AG04449 (cell line): Measurements from ENCODE around the gene STK32C.

Experiments used
- CTCF ChIA-PET: fragments of 350-600 bp; formaldehyde crosslinking; extraction: SDS; loops from one replicate; lab custom pipeline; 2021; ENCODE audit warnings: antibody characterized with exemption; lab: Yijun Ruan, JAX
- POLR2A ChIA-PET: fragments of 400-600, 350-600 bp; formaldehyde crosslinking; extraction: SDS; loops from one replicate; lab custom pipeline; 2020; ENCODE audit warnings: antibody characterized with exemption, inconsistent platforms; lab: Yijun Ruan, JAX
- DNase-seq: peaks from one replicate; pipeline ENCODE4 v3.0.0-alpha.2; 2010; ENCODE audit warnings: low read depth, low spot score
- H3K4me3 ChIP-seq: 2 replicates; pipeline ENCODE4 v1.5.1; 2011; ENCODE audit warnings: low read depth, mild to moderate bottlenecking, control low read depth, low read length
- TF ChIP-seq, protein P1 (sequence below): IDR thresholded peaks from one replicate; pipeline ENCODE4 v1.5.1; 2011; ENCODE audit warnings: mild to moderate bottlenecking, moderate library complexity, low read length, control low read depth, inconsistent platforms; ENCODE audit not compliant: insufficient read depth; ENCODE audit errors: missing control alignments

Gene STK32C

DNA sequence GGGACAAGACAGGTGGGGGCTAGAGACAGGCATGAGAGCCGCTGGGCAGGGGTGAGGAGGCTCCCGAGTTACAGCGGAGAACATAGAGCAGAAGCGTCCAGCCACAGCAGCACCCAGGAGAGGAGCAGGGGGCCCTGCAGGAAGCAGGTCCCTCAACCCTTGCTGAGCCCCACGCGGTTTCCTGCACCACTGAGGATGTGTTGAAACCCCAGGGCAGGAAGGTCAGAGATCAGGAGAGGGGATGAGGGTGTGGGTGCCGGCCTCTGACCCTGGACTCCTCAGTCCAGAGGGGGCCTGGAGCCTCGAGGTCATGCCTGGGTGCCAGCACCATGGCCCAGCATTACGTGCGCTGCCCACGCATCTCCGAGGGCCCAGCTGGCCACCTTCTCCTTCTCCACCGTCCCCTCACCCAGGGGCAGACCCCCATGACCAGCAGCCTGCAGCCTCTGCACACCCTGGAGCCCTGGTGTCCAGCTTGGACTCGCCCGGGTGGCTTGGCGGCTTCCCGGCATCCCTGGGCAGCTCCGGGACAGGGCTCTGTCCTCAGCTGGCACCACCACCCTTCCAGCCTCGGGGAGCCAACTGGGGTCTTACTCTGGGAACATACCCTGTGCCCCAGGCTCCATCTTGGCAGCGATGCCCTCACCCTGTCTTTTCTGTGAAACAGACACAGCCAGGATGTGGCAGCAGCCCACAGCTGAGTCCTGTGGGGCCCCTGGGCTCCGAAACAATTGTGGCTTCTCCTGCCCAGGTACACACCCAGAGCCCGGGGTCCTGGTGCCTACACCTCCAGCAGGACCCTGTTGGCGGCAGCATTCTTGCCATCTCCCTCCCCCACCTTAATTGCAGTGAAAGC is 52.0 kb downstream of the STK32C start:
- TF ChIP-seq, protein P1, sequence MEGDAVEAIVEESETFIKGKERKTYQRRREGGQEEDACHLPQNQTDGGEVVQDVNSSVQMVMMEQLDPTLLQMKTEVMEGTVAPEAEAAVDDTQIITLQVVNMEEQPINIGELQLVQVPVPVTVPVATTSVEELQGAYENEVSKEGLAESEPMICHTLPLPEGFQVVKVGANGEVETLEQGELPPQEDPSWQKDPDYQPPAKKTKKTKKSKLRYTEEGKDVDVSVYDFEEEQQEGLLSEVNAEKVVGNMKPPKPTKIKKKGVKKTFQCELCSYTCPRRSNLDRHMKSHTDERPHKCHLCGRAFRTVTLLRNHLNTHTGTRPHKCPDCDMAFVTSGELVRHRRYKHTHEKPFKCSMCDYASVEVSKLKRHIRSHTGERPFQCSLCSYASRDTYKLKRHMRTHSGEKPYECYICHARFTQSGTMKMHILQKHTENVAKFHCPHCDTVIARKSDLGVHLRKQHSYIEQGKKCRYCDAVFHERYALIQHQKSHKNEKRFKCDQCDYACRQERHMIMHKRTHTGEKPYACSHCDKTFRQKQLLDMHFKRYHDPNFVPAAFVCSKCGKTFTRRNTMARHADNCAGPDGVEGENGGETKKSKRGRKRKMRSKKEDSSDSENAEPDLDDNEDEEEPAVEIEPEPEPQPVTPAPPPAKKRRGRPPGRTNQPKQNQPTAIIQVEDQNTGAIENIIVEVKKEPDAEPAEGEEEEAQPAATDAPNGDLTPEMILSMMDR, result no peak
- no peak overlapping the region for H3K4me3 ChIP-seq
- DNase-seq, result no peak
- ChIA-PET CTCF (interaction anchor here (0.6 kb wide), 1 partner anchor 399 kb away, joined by 3 read pairs; no protein-coding TSS in a partner anchor), POLR2A (no interaction called here)

DNA sequence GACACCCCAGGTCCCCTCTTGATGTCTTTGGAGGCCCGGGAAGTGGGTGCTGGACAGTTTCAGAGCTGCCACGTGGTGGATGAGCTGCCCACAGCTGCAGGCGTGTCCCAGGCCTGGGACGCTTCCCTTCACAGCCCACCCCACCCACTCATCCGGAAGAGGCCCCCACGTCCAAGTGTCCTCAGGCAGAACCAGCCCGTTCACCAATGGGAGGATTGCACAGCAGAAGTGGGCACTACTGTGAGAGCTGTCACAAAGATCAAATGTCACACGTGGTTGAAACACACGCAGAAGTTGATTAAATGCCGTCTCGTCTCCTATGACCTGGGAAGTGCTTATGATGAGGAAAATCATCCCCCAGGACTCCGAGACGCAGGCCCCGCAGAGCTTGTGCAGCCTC is 52.9 kb downstream of the STK32C start:
- H3K4me3 ChIP-seq, result no peak overlapping the region
- TF ChIP-seq, protein P1, result no peak
- CTCF ChIA-PET, result interaction anchor here (0.7 kb wide), 1 partner anchor 99 kb away, joined by 3 read pairs; no protein-coding TSS in a partner anchor
- no peak for DNase-seq
- POLR2A ChIA-PET, result no interaction called here

DNA sequence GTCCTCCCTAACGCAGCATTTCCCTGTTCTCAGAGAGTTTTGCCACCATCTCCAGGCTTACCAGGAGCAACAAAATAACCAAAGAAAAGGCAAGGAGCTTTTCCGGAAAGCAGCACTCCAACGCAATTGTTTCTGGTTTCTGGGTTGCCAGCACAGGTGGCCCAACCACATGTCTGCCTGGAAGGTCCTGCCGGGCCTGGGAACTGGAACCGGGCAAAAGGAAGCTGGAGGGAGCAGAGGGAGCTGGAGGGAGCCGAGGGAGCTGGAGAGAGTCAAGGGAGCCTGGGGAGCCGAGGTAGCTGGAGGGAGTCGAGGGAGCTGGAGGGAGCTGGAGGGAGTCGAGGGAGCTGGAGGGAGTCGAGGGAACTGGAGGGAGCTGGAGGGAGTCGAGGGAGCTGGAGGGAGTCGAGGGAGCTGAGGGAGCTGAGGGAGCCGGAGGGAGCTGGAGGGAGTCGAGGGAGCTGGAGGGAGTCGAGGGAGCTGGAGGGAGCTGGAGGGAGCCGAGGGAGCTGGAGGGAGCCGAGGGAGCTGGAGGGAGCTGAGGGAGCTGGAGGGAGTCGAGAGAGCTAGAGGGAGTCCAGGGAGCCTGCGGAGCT is 54.6 kb downstream of the STK32C start:
- no peak for DNase-seq
- POLR2A ChIA-PET, result interaction anchor here (0.6 kb wide), 1 partner anchor 965 kb away, joined by 3 read pairs; no protein-coding TSS in a partner anchor
- no peak overlapping the region for H3K4me3 ChIP-seq
- TF ChIP-seq, protein P1, result no peak
- CTCF ChIA-PET, result interaction anchor here (1.1 to 1.5 kb wide), 2 partner anchors 95 to 98 kb away, joined by 3 to 4 read pairs; no protein-coding TSS in a partner anchor

DNA sequence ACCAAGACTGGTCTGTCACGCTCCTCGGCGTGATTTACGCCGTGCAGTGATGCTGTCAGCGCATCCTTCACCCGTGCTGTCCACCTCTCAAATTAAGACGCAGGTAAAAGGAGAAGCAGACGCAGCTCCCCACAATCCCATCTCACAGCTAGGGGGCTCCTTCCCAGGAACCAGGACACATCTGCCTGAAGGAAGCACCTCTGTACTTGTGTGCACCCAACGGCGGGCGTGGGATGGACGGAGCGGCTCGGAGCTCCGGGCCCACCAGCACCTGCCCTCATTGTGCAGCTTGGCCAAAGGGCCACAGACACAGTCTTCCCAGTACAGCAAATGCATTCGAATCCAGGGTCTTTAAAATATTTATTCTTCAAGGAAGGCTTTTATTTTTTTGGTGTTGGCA is 55.3 kb downstream of the STK32C start:
- ChIA-PET CTCF (interaction anchor here (1.1 to 1.5 kb wide), 2 partner anchors 96 to 99 kb away, joined by 3 to 4 read pairs; no protein-coding TSS in a partner anchor), POLR2A (interaction anchor here (0.6 kb wide), 1 partner anchor 966 kb away, joined by 3 read pairs; no protein-coding TSS in a partner anchor)
- no peak overlapping the region for H3K4me3 ChIP-seq
- no peak for DNase-seq
- TF ChIP-seq, protein P1, result no peak

DNA sequence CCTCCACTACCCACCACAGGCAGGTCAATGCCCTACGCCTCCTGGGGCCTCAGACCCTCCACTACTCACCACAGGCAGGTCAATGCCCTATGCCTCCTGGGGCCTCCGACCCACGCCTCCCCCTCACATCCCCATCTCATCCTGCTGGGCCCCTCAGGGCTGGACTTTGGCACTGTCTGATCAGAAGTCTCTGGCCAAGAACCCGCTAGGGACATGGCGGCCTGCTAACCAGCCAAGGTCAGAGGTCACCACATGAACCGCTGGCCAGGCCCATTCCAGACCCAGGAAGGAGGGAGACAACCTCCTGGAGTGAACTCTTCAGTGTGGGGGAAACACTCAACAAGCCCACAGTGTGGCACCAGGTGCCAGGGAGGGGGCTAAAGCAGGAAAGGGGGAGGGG is 55.8 kb downstream of the STK32C start:
- ChIA-PET CTCF (interaction anchor here (1.5 kb wide), 1 partner anchor 99 kb away, joined by 4 read pairs; no protein-coding TSS in a partner anchor), POLR2A (no interaction called here)
- no peak for DNase-seq
- TF ChIP-seq, protein P1, result no peak
- no peak overlapping the region for H3K4me3 ChIP-seq
